NB4 (cell line): ENCODE data around the gene SLC26A6.

Experiments used
- CTCF ChIP-seq: IDR thresholded peaks from one replicate; pipeline ENCODE4 v1.5.1; 2012; ENCODE audit warnings: low read depth, low read length
- MYC ChIP-seq: IDR thresholded peaks from 2 replicates; pipeline ENCODE4 v1.6.1; 2011; ENCODE audit warnings: low read depth, low read length
- POLR2A ChIP-seq: IDR thresholded peaks from 2 replicates; pipeline ENCODE4 v1.6.1; 2011; ENCODE audit warnings: mild to moderate bottlenecking; ENCODE audit not compliant: insufficient read length; ENCODE audit errors: extremely low read depth

DNA sequence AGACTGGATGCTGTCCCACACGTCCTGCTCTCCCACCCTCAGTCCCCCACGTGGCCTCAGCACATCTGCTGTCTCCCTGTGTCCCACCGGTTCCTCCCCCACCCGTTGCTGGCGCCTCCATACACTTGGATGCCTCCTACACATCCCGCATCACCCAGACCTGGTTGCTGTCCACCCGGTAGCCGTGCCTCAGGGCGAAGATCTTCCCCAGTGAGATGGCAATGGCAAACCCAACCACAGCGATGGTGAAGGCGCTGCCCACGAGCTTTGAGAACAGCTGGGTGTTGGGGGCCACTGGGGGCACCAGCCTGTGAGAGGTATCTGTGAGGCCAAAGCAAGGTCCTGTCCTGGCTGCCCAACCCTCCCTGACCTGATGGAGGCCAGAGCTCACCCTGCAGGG, 4.4 kb downstream of the SLC26A6 start:
- no peak for TF ChIP-seq MYC
- TF ChIP-seq CTCF: no peak
- TF ChIP-seq POLR2A: no peak
